GM12874 (cell line): ENCODE measurements around the gene SHC4.

Experiments
- CTCF ChIP-seq: IDR thresholded peaks from 2 replicates; pipeline ENCODE4 v1.5.1; 2011; ENCODE audit warnings: low read depth, mild to moderate bottlenecking, control low read depth, low read length, moderate library complexity; ENCODE audit not compliant: insufficient read depth

SHC4 gene

GRCh38 chr15:48922046-48922445, 41.7 kb downstream of the SHC4 start:
- no peak for TF ChIP-seq CTCF

- no peak for TF ChIP-seq CTCF
Measured at GRCh38 chr15:48916721-48917120, 47.0 kb downstream of the SHC4 start.

GRCh38 chr15:48915861-48916260, 47.9 kb downstream of the SHC4 start:
- no peak for TF ChIP-seq CTCF

- TF ChIP-seq CTCF: no peak
Measured at GRCh38 chr15:48914717-48915116, 49.0 kb downstream of the SHC4 start.

- TF ChIP-seq CTCF: no peak
Measured at GRCh38 chr15:48913141-48913540, 50.6 kb downstream of the SHC4 start.

- TF ChIP-seq CTCF: no peak
Measured at GRCh38 chr15:48905847-48906246, 57.9 kb downstream of the SHC4 start.

GRCh38 chr15:48905216-48905615, 58.5 kb downstream of the SHC4 start:
- no peak for TF ChIP-seq CTCF

- no peak for TF ChIP-seq CTCF
Measured at GRCh38 chr15:48904758-48905157, 59.0 kb downstream of the SHC4 start.
